GM12875 (cell line): ENCODE data around the gene IFNAR1.
"Not testable (repeated sequence)": the region's sequence is repeated elsewhere in the genome, so short reads cannot be mapped to it uniquely, and the experiment has no call there.

Source experiments
- H3K4me3 ChIP-seq: one replicate; pipeline ENCODE4 v1.5.1; 2011; ENCODE audit warnings: low read depth, low read length, control low read depth
- CTCF ChIP-seq: IDR thresholded peaks from 2 replicates; pipeline ENCODE4 v1.5.1; 2011; ENCODE audit warnings: low read depth, mild to moderate bottlenecking, control low read depth, inconsistent platforms, low read length, moderate library complexity, borderline replicate concordance; ENCODE audit not compliant: insufficient read depth

The IFNAR1 gene

GRCh38 chr21:33360281-33360680 lies 35.5 kb downstream of the IFNAR1 start:
- no peak overlapping the region for H3K4me3 ChIP-seq
- TF ChIP-seq CTCF, result no peak

GRCh38 chr21:33360881-33361602 lies 36.3 kb downstream of the IFNAR1 start:
- H3K4me3 ChIP-seq, result peak overlapping the region; percentile 31

GRCh38 chr21:33362044-33362555 lies 37.3 kb downstream of the IFNAR1 start:
- no peak for TF ChIP-seq CTCF
- H3K4me3 ChIP-seq, result no peak overlapping the region

More at GRCh38 chr21:33360881-33361602, 36.3 kb downstream of the IFNAR1 start:
- peak; percentile 94 for TF ChIP-seq CTCF

- H3K4me3 ChIP-seq, result not testable (repeated sequence)
Measured at GRCh38 chr21:33363911-33364609, 39.3 kb downstream of the IFNAR1 start.

GRCh38 chr21:33364830-33365229 lies 40.1 kb downstream of the IFNAR1 start:
- no peak for TF ChIP-seq CTCF
- H3K4me3 ChIP-seq, result no peak overlapping the region

GRCh38 chr21:33367309-33367973 lies 42.7 kb downstream of the IFNAR1 start:
- H3K4me3 ChIP-seq, result no peak overlapping the region
- TF ChIP-seq CTCF, result no peak

- no peak for TF ChIP-seq CTCF
- H3K4me3 ChIP-seq, result no peak overlapping the region
Measured at GRCh38 chr21:33368124-33368523, 43.4 kb downstream of the IFNAR1 start.
